MM.1S (cell line): ENCODE measurements around the gene MKNK1.

Source experiments
- EZH2 ChIP-seq: fragments of 300-600 bp; sonication (generic); optimal IDR thresholded peaks from 2 replicates; pipeline ENCODE3; 2017; ENCODE audit warnings: low read depth, mild to moderate bottlenecking, antibody characterized with exemption, low read length, mixed read lengths
- TF ChIP-seq, protein P1 (sequence below): fragments of 300-600 bp; sonication (generic); IDR thresholded peaks from 2 replicates; pipeline ENCODE4 v1.5.1; 2016; ENCODE audit warnings: antibody characterized with exemption, low read length, mixed read lengths

DNA sequence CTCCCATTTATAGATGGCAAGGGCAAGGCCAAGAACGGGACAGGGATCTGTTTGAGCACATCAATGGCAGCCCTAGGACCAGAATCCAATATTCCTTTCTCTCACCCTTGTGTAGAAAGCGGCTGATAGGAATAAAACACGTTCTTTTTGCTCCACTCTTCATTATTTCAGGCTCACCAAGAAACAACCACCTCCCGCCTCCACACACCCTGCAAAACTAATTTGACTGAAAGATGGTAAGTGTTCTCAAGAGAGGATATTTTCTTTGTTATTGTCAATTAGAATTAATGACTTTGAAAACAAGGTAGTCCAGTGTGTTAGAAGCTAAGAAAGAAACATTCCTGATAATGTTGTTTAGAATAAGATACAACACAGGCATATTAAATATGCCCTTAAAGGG lies 40.7 kb downstream of the MKNK1 start:
- TF ChIP-seq, protein P1, sequence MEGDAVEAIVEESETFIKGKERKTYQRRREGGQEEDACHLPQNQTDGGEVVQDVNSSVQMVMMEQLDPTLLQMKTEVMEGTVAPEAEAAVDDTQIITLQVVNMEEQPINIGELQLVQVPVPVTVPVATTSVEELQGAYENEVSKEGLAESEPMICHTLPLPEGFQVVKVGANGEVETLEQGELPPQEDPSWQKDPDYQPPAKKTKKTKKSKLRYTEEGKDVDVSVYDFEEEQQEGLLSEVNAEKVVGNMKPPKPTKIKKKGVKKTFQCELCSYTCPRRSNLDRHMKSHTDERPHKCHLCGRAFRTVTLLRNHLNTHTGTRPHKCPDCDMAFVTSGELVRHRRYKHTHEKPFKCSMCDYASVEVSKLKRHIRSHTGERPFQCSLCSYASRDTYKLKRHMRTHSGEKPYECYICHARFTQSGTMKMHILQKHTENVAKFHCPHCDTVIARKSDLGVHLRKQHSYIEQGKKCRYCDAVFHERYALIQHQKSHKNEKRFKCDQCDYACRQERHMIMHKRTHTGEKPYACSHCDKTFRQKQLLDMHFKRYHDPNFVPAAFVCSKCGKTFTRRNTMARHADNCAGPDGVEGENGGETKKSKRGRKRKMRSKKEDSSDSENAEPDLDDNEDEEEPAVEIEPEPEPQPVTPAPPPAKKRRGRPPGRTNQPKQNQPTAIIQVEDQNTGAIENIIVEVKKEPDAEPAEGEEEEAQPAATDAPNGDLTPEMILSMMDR, result no peak
- no peak for TF ChIP-seq EZH2
